ENCODE results near the gene TESK1. TPM values are rescaled to one million over a fixed set of nuclear protein-coding genes. Genes with fewer than 3 reads are reported as not detected.

The TESK1 gene

GRCh38 chr9:35658968-35659220 is 53.8 kb downstream of the TESK1 start:
- H3K27ac ChIP-seq (ENCODE audit: low read depth, low read length), result no peak overlapping the region
- H3K23ac ChIP-seq (ENCODE audit: low read length), result no peak overlapping the region
- H4K8ac ChIP-seq (ENCODE audit: low read depth, low read length), result no peak overlapping the region
- H2AK5ac ChIP-seq (ENCODE audit: low read length), result no peak overlapping the region
- H2BK15ac ChIP-seq (replicated peaks; ENCODE audit: low read depth), result no peak overlapping the region
- no peak overlapping the region for H2BK5ac ChIP-seq (ENCODE audit: low read length)
- H3K27me3 ChIP-seq (ENCODE audit: insufficient read depth, low read length, poor library complexity), result no peaks in the 10 kb centered on the region
- H3K4ac ChIP-seq (ENCODE audit: low read depth, low read length), result no peak overlapping the region
- H3K79me2 ChIP-seq (ENCODE audit: control insufficient read depth, insufficient read depth, low read length), result no peaks in the 10 kb centered on the region
- H2BK120ac ChIP-seq (ENCODE audit: low read depth, low read length), result no peak overlapping the region
- H3K18ac ChIP-seq (ENCODE audit: low read length), result no peak overlapping the region
- no CpG with 5 or more reads among the region's 2 CpGs for WGBS (ENCODE audit: extremely low coverage, insufficient coverage, low lambda C conversion rate)
- H3K4me2 ChIP-seq (ENCODE audit: low read length), result peak overlapping the region; percentile 14
- no peaks in the 10 kb centered on the region for H3K4me1 ChIP-seq (ENCODE audit: control insufficient read depth, low read depth, low read length)
- peak overlapping the region; percentile 80 for H3K4me3 ChIP-seq (ENCODE audit: low read length)
- peaks cover 6% of the 10 kb centered on the region for H3K79me1 ChIP-seq (ENCODE audit: low read length)
- peaks cover 6% of the 10 kb centered on the region for H3K36me3 ChIP-seq (ENCODE audit: control insufficient read depth, insufficient read depth, low read length)
- H3K56ac ChIP-seq (ENCODE audit: low read length), result peak overlapping the region; percentile 96
- peak overlapping the region; percentile 91 for H3K9ac ChIP-seq (ENCODE audit: low read length)
- H4K5ac ChIP-seq (ENCODE audit: low read length), result no peak overlapping the region
- DNase-seq, result peak; percentile 30

DNA sequence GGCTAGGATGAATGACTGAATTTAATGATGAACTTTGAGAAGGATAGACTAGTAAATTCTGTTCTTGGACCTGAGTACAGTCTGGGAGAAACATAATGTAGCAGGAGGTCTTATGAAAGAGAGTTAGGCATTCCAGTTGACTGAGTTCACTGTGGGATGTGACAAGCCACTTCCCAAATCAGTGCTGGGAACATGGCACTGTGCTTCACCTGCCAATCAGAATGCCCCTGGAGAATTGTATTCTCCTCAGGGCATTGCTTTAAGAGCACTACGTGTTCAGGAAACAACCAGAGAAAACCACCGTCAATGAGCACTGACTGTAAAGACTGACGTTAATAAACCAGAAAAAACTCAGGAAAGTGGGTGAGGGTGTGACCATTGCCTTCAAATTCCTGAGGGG is 54.3 kb downstream of the TESK1 start:
- no peak overlapping the region for H3K4me2 ChIP-seq (ENCODE audit: low read length)
- no peak overlapping the region for H2AK5ac ChIP-seq (ENCODE audit: low read length)
- no peak overlapping the region for H2BK15ac ChIP-seq (replicated peaks; ENCODE audit: low read depth)
- H3K23ac ChIP-seq (ENCODE audit: low read length), result no peak overlapping the region
- no peak for DNase-seq
- no peak overlapping the region for H4K8ac ChIP-seq (ENCODE audit: low read depth, low read length)
- H3K79me1 ChIP-seq (ENCODE audit: low read length), result peaks cover 10% of the 10 kb centered on the region
- no peak overlapping the region for H3K18ac ChIP-seq (ENCODE audit: low read length)
- peaks cover 4% of the 10 kb centered on the region for H3K4me1 ChIP-seq (ENCODE audit: control insufficient read depth, low read depth, low read length)
- H3K36me3 ChIP-seq (ENCODE audit: control insufficient read depth, insufficient read depth, low read length), result peaks cover 6% of the 10 kb centered on the region
- no peak overlapping the region for H3K27ac ChIP-seq (ENCODE audit: low read depth, low read length)
- no peak overlapping the region for H2BK5ac ChIP-seq (ENCODE audit: low read length)
- H3K56ac ChIP-seq (ENCODE audit: low read length), result no peak overlapping the region
- no peak overlapping the region for H3K4ac ChIP-seq (ENCODE audit: low read depth, low read length)
- H2BK120ac ChIP-seq (ENCODE audit: low read depth, low read length), result no peak overlapping the region
- H4K5ac ChIP-seq (ENCODE audit: low read length), result no peak overlapping the region
- H3K9ac ChIP-seq (ENCODE audit: low read length), result no peak overlapping the region
- H3K79me2 ChIP-seq (ENCODE audit: control insufficient read depth, insufficient read depth, low read length), result no peaks in the 10 kb centered on the region
- WGBS (ENCODE audit: extremely low coverage, insufficient coverage, low lambda C conversion rate), result no CpG with 5 or more reads among the region's 3 CpGs
- no peaks in the 10 kb centered on the region for H3K27me3 ChIP-seq (ENCODE audit: insufficient read depth, low read length, poor library complexity)
- no peak overlapping the region for H3K4me3 ChIP-seq (ENCODE audit: low read length)

Small RNA genes within 50 kb of the gene (small RNA-seq; reads per million reads assigned to genes)
- gene MIR4667 (ENCODE audit: insufficient read depth), result 0.90 reads per million
- gene RMRP (ENCODE audit: insufficient read depth), result not detected
- not detected for gene RPS29P17 (ENCODE audit: insufficient read depth)

Data from mesendoderm (in vitro differentiated cells).